Thyroid gland (tissue), 4 donors: ENCODE results near the gene SLC38A2.

Experiments used
- CTCF ChIP-seq, 6 experiments: fragments of 200-600 bp in 3 of 6; fragments of 450-650 bp in 3 of 6; sonication (generic) in 3 of 6; IDR thresholded peaks; one replicate each; pipeline ENCODE4 v1.5.1; 2016 to 2019; ENCODE audit warnings: antibody characterized with exemption in 6 of 6, mild to moderate bottlenecking in 2 of 6, inconsistent platforms in 1 of 6, moderate library complexity in 1 of 6
- POLR2A ChIP-seq, 2 donors: fragments of 450-650 bp; IDR thresholded peaks; one replicate each; pipeline ENCODE4 v1.6.1; 2017; ENCODE audit warnings: antibody characterized with exemption in 2 of 2, mild to moderate bottlenecking in 2 of 2, moderate library complexity in 1 of 2

- TF ChIP-seq CTCF (IDR thresholded peaks at IDR 0.05) (no peak), POLR2A (IDR thresholded peaks at IDR 0.05) (no peak)
These were observed 16.0 kb upstream of the SLC38A2 start for GRCh38 chr12:46388427-46389021.
